ENCODE measurements around the gene SLCO4A1. TPM values are rescaled to one million over a fixed set of nuclear protein-coding genes. Genes with fewer than 3 reads are reported as not detected.

Gene SLCO4A1
- total RNA-seq, 1 donor from 2014 or later, result 31.1 TPM

DNA sequence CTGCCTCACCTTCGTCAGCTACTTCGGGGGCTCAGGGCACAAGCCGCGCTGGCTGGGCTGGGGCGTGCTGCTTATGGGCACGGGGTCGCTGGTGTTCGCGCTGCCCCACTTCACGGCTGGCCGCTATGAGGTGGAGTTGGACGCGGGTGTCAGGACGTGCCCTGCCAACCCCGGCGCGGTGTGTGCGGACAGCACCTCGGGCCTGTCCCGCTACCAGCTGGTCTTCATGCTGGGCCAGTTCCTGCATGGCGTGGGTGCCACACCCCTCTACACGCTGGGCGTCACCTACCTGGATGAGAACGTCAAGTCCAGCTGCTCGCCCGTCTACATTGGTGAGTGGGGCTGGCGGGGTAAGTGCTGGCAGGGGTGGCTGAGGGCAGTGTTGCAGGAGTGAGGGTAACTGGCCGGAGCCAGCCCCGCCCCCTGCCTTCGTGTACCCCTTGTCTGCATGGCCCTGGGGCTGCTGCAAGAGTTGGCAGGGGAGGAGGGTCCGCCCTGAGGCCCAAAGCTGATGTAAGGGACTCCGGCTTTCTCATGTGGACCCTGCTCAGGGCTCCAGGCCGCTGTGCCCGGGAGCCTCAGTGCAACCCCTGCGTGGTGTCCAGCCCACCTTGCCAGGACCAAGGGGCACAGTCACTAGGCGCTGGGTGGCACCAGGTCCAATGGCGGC is 14.8 kb downstream of the SLCO4A1 start:
- intact Hi-C loops (cut with DNase I), result no loop called here
- no peak for DNase-seq (ENCODE audit: low spot score)
- no peak for ATAC-seq

DNA sequence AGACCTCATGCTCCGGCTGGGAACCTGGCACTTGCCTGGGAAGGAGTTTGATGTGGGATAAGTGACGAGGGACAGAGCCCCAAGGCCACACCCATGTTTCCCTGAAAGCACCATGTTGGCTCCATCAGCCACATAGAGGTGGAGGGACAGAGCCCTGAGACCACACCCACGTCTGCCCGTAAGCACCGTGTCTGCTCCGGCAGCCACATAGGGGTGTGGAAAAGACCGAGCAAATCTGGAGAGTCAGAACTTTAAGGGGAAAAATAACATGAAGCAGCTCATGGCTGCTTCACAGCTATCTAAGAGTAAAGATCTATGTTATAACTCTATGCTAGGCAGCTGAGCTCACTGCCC is 15.3 kb downstream of the SLCO4A1 start:
- intact Hi-C loops (cut with DNase I), result no loop called here
- DNase-seq (ENCODE audit: low spot score) (no peak), ATAC-seq (no peak)

DNA sequence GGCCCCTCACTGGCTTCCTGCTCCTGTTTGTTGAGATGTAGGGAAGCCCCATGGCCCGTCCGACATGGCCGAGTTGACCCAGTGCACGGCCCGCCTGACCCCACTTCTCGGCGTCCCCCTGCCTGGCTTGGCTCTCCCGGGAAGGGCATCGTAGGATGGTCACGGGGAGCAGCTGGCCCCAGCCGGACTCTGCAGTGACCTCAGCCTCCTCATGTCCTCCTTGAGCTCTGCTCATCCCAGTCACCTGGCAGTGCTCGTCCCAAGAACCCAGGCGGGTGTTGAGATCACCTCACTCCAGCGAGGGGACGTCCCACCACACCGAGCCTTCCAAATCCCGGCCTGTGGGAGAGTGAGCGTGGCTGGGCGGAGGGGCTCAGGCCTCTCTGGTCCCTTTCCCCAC is 15.7 kb downstream of the SLCO4A1 start:
- no peak for ATAC-seq
- intact Hi-C loops (cut with DNase I), result no loop called here
- DNase-seq (ENCODE audit: low spot score), result no peak

DNA sequence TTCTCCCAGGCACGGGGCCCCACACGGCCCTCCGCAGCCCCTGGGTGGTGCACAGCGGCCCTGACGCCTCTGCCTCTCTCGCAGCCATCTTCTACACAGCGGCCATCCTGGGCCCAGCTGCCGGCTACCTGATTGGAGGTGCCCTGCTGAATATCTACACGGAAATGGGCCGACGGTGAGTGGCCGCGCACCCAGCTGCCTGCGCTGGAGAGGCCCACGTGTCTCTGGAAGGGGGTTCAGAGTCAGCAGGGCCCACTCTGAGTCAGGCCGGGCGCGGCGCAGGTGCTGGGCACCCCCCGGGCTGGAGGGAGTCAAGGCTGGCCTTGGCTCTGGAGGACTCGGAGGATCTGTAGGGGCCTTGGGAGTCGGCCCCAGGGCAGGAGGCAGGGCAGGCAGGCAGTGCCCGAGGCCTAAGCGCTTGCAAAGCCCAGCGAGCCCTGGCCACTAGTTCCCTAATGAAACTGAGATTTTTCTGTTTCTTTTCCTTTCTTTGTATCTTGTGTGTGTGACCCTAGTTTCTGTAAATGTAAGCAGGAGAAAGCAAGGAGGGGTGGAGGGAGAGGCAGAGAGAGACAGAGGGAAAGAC is 16.4 kb downstream of the SLCO4A1 start:
- DNase-seq (ENCODE audit: low spot score) (no peak), ATAC-seq (no peak)
- intact Hi-C loops (cut with DNase I), result no loop called here

DNA sequence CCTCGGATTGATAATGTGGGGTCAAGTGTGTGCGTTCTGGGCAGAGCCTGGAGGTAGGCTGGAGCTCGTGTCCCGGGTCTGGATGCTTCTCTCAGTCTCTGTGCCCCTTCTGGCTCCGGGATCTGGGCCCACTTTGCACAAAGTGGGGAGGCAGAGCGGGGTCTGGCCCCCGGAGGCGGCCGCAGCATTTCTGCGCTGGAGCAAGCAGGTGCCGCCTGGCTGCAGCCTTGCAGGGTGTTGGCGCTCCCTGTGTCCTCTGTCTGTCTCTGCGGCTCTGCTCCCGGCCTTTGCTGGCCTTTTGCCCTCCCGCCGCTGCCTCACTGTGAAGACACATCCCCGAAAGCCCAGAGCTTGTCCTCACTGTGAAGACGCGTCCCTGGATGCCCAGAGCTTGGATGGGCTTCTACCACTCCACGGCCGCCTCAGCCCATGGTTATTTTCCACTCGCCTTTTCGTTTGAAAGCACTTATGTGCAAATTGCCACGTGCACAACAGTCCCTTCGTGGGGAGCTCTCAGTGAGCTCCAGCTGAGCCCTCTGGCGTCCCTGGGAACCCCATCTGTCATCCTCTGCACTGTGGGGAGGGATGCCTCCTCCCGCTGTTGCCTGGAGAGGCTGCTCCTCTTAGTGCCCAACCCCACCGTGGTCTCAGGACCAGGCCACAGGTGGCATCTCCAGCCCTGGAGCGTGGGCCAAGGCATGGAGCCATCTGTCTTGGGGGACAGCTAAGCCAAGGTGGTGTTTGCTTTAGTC is 17.4 kb downstream of the SLCO4A1 start:
- intact Hi-C loops (cut with DNase I), result no loop called here
- ATAC-seq, result no peak
- no peak for DNase-seq (ENCODE audit: low spot score)

DNA sequence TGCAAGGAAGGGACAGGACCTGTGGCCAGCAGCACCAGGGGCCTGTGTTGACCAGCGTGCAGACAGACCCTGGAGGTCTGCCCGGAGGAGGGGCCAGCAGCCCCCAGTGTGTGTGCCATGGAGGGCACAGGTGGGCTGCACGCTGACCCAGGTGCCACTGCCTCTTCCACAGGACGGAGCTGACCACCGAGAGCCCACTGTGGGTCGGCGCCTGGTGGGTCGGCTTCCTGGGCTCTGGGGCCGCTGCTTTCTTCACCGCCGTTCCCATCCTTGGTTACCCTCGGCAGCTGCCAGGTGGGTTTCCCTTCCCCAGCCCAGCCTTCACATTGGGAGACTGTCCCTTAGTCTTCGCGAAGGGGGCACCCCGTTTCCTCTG is 17.9 kb downstream of the SLCO4A1 start:
- no peak for DNase-seq (ENCODE audit: low spot score)
- intact Hi-C loops (cut with DNase I), result no loop called here
- ATAC-seq, result no peak

DNA sequence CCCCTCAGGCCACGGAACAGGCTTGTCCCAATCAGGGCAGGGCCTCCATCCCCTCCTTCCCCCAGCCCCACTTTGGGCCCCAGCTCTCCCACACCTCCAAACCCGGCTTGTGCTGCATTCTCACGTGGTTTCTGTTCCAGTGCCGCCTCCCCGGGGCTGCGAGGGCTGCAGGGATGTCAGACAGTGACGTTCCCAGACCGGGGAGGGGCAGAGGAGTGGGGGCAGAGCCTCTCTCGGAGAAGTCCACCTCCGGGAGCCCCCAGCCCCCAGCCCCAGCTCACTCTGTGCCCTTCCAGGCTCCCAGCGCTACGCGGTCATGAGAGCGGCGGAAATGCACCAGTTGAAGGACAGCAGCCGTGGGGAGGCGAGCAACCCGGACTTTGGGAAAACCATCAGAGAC is 18.5 kb downstream of the SLCO4A1 start:
- intact Hi-C loops (cut with DNase I), result no loop called here
- ATAC-seq (no peak), DNase-seq (ENCODE audit: low spot score) (no peak)

DNA sequence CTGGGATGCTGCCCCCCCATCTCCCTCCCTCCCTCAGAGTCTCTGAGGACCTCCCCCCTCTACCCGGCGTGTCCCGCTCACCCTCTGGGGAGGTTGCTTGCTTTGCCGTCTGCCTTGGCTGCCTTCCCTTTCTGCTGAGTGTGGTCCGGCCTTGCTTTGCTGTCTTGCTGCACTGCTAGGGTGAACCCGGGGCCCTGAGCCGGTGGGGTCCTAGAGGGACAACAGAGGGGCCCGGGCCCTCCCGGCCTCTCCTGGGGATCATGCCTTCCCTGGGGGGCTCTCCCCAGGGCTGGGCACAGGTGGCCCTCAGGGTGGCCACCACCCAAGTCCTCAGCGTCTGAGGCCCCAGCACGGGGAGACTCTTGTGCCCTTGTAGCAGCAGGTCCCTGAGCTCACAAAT is 19.3 kb downstream of the SLCO4A1 start:
- ATAC-seq (no peak), DNase-seq (ENCODE audit: low spot score) (no peak)
- intact Hi-C loops (cut with DNase I), result no loop called here

DNA sequence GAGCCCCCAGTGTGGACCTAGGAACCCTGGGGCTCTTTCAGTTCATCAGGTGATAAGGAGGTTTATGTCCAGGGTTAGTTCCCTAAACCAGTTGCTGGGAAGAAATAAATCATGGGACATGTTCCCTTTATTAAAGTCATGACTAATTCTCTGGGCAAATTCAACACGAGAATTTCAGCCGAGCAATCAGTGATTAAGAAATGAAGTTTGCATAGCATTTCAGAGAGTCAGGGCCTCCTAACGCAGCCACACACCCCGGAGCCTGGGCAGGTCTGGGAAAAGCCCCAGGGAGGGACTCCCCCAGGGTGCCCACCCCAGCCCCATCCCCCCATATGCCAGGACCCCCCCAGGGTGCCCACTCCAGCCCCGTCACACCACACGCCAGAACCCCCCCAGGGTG is 20.1 kb downstream of the SLCO4A1 start:
- no peak for DNase-seq (ENCODE audit: low spot score)
- intact Hi-C loops (cut with DNase I), result no loop called here
- ATAC-seq, result no peak

DNA sequence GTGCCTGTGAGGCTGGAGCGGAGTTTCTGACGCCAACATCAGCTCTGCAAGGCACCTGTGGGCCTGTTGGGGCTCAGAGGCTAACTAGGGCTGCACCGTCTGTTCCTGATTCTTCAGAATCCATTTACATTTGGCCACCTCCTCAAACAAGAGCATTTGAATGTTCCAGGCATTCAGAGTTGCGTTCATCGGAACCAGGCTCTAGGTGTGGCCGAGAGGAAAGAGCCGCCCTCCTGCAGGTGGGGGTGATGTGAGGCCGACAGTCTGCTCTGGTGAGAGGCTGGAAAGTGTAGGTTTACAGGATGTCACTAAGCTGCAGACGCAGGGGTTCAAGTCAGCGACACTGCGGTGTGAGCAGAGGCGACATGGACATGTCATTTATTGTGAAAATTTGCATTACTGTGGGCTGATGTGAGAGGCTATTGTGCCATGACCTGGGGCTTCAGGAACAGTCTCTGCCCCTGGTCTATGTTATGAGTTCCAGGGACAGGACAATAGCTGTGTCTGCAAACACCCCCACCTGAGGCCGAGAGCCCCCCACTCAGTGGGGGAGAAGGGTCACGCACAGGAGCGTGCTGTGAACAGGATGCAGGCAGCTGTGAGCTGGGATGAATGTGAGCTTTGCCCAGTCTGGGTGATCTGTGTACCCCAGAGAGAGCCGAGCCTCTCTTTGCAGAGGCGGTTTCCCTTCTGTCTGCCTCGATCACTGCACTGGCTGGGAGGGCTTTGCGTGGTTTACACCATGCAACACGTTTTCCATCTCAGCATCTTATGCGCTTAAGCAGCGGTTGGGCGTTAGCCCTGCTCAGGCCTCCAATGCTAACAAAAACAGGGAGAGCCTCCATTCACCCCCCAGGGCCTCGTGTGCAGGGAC is 21.1 kb downstream of the SLCO4A1 start:
- DNase-seq (ENCODE audit: low spot score), result no peak
- intact Hi-C loops (cut with DNase I), result no loop called here
- ATAC-seq, result no peak

DNA sequence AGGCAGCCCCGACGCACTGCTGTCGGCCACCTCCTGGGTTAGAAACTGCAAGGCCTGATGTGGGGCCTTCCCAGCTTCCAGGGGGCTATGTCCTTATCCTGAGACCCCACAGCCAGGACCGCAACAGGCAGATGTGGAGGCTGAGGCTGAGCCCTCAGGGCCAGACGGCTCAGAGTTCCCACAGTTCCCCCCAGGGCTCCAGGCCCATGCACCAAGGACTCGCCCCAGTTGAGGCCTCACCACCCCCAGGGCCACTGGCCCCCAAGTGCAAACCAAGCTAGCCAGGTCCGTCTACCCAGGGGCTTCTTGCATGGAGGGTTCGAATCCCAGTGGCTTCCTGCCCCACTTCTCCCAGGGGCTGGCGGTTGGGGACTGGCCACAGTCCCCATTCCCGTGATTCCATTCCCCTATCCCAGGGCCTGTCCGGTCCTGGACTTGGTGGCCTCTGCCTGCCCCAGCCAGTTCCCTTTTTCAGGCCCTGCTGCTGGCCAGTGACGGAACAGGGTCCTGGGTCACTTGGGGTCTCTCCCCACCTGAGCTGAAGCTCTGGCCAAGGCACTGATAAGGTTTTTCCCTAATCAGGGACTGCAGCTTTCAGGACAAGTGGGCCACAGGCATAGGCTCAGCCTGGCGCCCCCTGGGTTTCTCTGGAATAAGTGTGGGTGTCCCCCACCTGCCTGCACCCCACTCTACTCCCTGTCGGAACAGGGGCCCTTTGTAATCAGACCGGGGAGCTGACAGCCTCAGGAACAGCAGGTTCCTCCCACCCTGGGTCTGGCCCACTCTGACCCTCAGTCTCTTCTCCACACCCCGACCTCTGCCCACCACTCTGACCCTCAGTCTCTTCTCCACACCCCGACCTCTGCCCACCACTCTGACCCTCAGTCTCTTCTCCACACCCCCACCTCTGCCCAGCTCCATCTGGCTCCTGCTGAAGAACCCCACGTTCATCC is 22.0 kb downstream of the SLCO4A1 start:
- intact Hi-C loops (cut with DNase I), result no loop called here
- ATAC-seq, result no peak
- DNase-seq (ENCODE audit: low spot score), result no peak

DNA sequence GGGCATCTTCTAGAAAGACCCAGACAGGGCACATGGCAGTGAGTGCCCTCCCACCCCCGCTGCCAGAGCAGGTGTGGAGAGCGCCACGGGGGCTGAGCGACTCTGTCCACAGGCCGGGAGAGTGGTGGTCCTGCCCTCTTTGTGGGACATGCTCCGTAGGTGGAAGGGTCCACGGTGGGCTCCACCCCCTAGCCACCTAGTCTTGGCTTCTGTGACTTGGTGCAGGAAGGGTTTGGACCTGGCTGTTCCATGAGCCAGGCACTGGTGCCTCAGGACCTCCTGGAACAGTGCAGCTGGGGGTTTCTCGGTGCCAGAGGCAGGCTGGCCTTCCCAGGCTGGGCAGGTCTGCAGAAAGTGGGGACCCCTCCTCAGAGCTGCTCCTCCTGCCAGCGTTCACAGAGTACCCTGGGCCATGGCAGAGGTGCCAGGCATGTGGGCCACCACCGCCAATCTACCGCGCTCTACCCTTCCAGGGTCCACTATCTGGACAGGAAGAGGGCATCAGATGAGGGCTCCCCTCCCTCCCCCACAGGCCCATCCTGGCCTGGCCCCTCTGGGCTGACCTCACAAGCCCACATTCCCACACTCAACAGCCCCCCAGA is 23.0 kb downstream of the SLCO4A1 start:
- intact Hi-C loops (cut with DNase I), result loop anchor here (5.0 kb wide), 1 partner anchor 127 kb away; no protein-coding TSS in a partner anchor
- no peak for DNase-seq (ENCODE audit: low spot score)
- no peak for ATAC-seq

DNA sequence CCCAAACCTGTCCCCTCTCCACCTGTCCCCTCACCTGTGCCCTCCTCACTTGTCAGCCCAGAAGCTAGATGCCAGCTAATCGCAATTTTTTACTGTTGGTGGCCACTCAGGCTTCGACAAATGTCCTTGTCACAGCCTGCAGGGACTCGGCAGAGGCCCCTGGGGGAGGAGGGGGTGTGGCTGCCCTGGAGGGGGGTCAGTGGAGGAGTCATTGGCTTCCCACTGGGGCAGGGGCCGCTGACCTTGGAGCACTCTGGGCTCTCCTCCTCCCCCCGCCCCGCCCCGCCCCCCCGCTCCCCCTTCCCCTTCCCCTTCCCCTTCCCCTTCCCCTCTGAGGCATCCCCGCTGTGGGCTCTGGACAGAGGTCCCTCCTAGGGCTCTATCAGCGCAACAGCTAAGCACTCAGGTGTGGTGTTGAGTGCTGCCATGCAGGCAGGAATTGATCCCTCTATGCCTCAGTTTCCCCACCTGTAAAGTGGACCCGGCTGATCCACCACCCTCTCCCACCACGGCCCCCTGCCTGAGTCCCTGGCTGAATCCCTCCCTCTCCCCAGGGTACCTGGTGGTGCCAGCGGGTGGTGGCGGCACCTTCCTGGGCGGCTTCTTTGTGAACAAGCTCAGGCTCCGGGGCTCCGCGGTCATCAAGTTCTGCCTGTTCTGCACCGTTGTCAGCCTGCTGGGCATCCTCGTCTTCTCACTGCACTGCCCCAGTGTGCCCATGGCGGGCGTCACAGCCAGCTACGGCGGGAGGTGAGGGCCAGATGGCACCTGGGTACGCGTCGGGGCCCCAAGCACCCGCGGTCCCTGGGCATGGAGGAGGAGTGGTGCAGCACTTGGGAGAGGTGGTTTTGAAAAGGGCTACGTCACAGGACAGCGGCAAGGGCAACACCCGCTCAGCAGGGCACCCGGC is 23.8 kb downstream of the SLCO4A1 start:
- intact Hi-C loops (cut with DNase I), result loop anchor here (5.0 kb wide), 1 partner anchor 126 kb away; no protein-coding TSS in a partner anchor
- no peak for DNase-seq (ENCODE audit: low spot score)
- ATAC-seq, result no peak

DNA sequence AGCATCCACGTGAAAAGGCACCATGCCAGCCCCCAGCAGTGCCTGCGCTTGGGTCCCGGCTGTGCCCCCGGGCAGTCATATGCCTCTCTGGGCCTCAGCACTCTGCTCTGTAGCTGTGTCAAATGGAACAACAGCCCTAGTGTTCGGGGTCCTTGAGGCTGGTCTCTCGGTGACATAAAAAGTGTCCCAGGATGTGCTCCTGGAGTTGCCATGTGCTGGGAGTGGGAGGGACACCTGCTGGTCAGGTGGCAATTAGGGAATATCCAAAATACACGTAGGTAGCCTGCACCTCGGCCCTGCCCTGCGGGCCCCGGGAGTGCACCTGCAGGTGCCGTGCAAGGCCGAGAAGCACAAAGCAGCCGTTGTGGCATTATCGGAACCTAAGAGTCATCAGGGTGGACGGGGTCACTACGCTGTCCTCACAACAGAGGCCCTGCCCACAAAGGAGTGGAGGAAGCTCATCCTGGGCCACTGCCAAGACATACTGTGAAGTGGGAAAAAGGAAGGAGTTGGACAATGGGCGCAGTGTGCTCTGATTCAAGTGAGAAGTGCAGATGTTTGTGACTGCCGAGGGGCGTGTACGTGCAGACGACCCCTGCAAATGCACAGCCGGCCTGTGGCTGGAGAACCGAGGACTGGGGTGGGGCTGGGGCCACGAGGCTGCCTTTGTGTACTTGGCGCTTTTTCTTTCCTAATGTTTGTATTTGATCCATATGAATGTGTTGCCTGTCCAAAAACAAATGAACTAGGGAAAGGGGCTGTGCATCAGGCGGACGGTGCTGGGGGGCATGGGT is 24.6 kb downstream of the SLCO4A1 start:
- ATAC-seq (peak; percentile 79), DNase-seq (ENCODE audit: low spot score) (peak; percentile 84)
- intact Hi-C loops (cut with DNase I), result loop anchor here (5.0 kb wide), 1 partner anchor 125 kb away; no protein-coding TSS in a partner anchor

DNA sequence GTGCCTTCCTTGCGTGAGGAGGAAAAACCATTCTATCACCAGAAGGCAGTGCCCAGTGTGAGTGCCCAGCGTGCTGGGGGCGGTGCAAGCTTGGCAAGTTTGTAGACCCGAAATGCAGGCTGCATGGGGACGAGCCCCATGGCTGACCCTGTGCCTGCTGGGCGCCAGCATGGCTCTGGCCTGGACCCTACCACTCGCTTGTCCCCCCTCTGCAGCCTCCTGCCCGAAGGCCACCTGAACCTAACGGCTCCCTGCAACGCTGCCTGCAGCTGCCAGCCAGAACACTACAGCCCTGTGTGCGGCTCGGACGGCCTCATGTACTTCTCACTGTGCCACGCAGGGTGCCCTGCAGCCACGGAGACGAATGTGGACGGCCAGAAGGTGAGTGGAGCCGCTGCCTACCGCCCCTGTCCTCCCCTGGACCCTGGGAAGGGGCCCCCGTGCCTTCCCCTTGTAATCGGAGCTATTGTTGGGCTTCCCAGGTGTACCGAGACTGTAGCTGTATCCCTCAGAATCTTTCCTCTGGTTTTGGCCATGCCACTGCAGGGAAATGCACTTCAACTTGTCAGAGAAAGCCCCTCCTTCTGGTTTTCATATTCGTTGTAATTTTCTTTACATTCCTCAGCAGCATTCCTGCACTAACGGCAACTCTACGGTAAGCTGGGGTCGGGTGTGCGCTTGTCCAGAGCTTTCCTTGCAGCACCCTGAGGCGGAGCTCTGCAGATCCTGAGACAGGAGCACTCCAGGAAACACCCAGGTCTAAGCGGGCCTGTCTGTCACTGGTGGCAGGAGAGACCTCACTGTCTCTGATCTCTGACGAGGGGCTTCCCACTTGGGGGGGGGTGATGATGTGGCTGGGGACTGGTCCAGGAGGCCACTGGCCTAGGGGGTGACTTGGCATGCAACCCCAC is 25.5 kb downstream of the SLCO4A1 start:
- no peak for DNase-seq (ENCODE audit: low spot score)
- intact Hi-C loops (cut with DNase I), result loop anchor here (5.0 kb wide), 1 partner anchor 125 kb away; no protein-coding TSS in a partner anchor
- peak; percentile 5 for ATAC-seq
